Femur (tissue), 1 donor: ENCODE data around the gene RNF166.
A peak's percentile ranks its signal among the peaks of the same experiment; 100 is the strongest.

Experiments used
- DNase-seq: peaks from one replicate; pipeline ENCODE4 v3.0.0-alpha.2; 2017

Gene RNF166

GRCh38 chr16:88650749-88651275 lies 55.4 kb downstream of the RNF166 start, which contains the start of gene CYBA:
CYBA (minus strand) TSS chr16:88651053; CDS start chr16:88651013, 40 bp downstream.
- peak; percentile 87 for DNase-seq

GRCh38 chr16:88649924-88650748 lies 56.1 kb downstream of the RNF166 start:
- peak; percentile 66 for DNase-seq

GRCh38 chr16:88649195-88649923 lies 56.8 kb downstream of the RNF166 start:
- DNase-seq = no peak

- no peak for DNase-seq
These were observed 58.8 kb downstream of the RNF166 start for GRCh38 chr16:88647178-88648070.
